Measurements from ENCODE around the gene PPP6R2.

GRCh38 chr22:50399751-50400331 lies 56.7 kb downstream of the PPP6R2 start:
- TF ChIP-seq, protein P1, sequence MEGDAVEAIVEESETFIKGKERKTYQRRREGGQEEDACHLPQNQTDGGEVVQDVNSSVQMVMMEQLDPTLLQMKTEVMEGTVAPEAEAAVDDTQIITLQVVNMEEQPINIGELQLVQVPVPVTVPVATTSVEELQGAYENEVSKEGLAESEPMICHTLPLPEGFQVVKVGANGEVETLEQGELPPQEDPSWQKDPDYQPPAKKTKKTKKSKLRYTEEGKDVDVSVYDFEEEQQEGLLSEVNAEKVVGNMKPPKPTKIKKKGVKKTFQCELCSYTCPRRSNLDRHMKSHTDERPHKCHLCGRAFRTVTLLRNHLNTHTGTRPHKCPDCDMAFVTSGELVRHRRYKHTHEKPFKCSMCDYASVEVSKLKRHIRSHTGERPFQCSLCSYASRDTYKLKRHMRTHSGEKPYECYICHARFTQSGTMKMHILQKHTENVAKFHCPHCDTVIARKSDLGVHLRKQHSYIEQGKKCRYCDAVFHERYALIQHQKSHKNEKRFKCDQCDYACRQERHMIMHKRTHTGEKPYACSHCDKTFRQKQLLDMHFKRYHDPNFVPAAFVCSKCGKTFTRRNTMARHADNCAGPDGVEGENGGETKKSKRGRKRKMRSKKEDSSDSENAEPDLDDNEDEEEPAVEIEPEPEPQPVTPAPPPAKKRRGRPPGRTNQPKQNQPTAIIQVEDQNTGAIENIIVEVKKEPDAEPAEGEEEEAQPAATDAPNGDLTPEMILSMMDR (IDR thresholded peaks at IDR 0.05): peak in 1 of 4 experiments; percentile 8
- TF ChIP-seq POLR2A (IDR thresholded peaks at IDR 0.05) (no peak), EP300 (IDR thresholded peaks at IDR 0.05) (no peak)
